22Rv1 (cell line): ENCODE data around the gene WDR86.

ENCODE experiments used
- CTCF ChIP-seq: fragments of 450-650 bp; IDR thresholded peaks from 2 replicates; pipeline ENCODE4 v1.5.1; 2017; ENCODE audit warnings: mild to moderate bottlenecking
- ZFX ChIP-seq: fragments of 450-650 bp; IDR thresholded peaks from 2 replicates; pipeline ENCODE4 v1.6.1; 2017; ENCODE audit warnings: antibody characterized with exemption, borderline replicate concordance

GRCh38 chr7:151334628-151335027, 75.2 kb downstream of the WDR86 start:
- TF ChIP-seq CTCF, result no peak
- no peak for TF ChIP-seq ZFX
